ENCODE results near the gene TMC8.

DNA sequence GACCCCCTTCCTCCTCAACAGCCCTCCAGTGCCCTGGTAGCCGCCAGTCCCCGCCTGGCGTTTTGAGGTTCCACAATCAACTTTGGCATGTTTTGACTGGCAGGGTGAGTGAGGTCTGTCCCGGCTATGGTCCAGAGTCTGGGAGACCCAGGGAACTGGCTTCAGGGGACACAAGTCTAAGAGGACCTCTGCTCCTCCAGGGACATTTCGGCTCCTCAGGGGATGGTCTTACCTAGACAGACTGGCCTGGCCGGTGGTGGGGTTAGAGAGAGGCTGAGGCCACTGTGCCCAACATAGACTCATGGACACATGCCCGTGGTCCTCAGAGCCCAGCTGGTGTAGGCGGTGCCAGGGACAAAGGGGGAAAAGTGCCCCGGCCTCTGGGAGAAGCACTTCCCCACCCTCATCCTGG is 2.2 kb downstream of the TMC8 start:
- TF ChIP-seq CTCF (IDR thresholded peaks at IDR 0.05) (no peak), POLR2AphosphoS5 (IDR thresholded peaks at IDR 0.05) (no peak), POLR2A (IDR thresholded peaks at IDR 0.05; ENCODE audit: low read depth) (no peak), EP300 (IDR thresholded peaks at IDR 0.05) (no peak)

Measured in esophagus muscularis mucosa (tissue), 4 donors.